Thyroid gland (tissue), 4 donors: ENCODE data around the gene STAT6. TPM values are rescaled to one million over a fixed set of nuclear protein-coding genes. Genes with fewer than 3 reads are reported as not detected.

Experiments
- DNase-seq, 2 donors: peaks; one replicate each; pipeline ENCODE4 v3.0.0-alpha.2; 2019
- H3K27ac ChIP-seq, 3 donors: fragments of 200-600 bp; sonication (generic); 1 replicate in 2 of 3; 2 replicates in 1 of 3; pipeline ENCODE4 v1.5.1; 2016 to 2019; ENCODE audit warnings: mild to moderate bottlenecking in 1 of 3, moderate library complexity in 1 of 3
- H3K27me3 ChIP-seq: fragments of 200-600 bp; sonication (generic); one replicate; pipeline ENCODE4 v1.5.1; 2019
- H3K36me3 ChIP-seq, 2 donors: fragments of 200-600 bp; sonication (generic); one replicate each; pipeline ENCODE4 v1.5.1; 2016 to 2019
- H3K4me1 ChIP-seq, 2 donors: fragments of 200-600 bp; sonication (generic); one replicate each; pipeline ENCODE4 v1.5.1; 2017 to 2019
- H3K4me3 ChIP-seq, 3 donors: fragments of 200-600 bp; sonication (generic); replicated peaks in 1 of 3; 1 replicate in 2 of 3; 2 replicates in 1 of 3; pipeline ENCODE4 v1.5.1; 2016; ENCODE audit warnings: mild to moderate bottlenecking in 1 of 3
- H3K9me3 ChIP-seq: fragments of 200-600 bp; sonication (generic); one replicate; pipeline ENCODE4 v1.5.1; 2017
- POLR2A ChIP-seq, 2 donors: fragments of 450-650 bp; IDR thresholded peaks; one replicate each; pipeline ENCODE4 v1.6.1; 2017; ENCODE audit warnings: antibody characterized with exemption in 2 of 2, mild to moderate bottlenecking in 2 of 2, moderate library complexity in 1 of 2
- WGBS, 2 donors: methylation state at CpG; one replicate each; pipeline ENCODE4 v1.1.5; 2017; 5-methylcytosine and 5-hydroxymethylcytosine counted together
- intact Hi-C: fragments of 100-400 bp; cut with DNase I; formaldehyde crosslinking; loops from one replicate; pipeline ENCODE4 v1.15.1; 2023
- total RNA-seq, 4 donors: library from RNA; depleted of rRNA; stranded (reverse); fragments of >200 nt; gene quantifications; one replicate each; pipeline ENCODE4 v1.2.3, GENCODE V29; 2016
- TF ChIP-seq, protein P1 (sequence below), 6 experiments: fragments of 200-600 bp in 3 of 6; fragments of 450-650 bp in 3 of 6; sonication (generic) in 3 of 6; IDR thresholded peaks; one replicate each; pipeline ENCODE4 v1.5.1; 2016 to 2019; ENCODE audit warnings: antibody characterized with exemption in 6 of 6, mild to moderate bottlenecking in 2 of 6, inconsistent platforms in 1 of 6, moderate library complexity in 1 of 6

Gene STAT6
- total RNA-seq, 4 donors from 2014 or later, result 79.0 to 144 (median 89.8) TPM

DNA sequence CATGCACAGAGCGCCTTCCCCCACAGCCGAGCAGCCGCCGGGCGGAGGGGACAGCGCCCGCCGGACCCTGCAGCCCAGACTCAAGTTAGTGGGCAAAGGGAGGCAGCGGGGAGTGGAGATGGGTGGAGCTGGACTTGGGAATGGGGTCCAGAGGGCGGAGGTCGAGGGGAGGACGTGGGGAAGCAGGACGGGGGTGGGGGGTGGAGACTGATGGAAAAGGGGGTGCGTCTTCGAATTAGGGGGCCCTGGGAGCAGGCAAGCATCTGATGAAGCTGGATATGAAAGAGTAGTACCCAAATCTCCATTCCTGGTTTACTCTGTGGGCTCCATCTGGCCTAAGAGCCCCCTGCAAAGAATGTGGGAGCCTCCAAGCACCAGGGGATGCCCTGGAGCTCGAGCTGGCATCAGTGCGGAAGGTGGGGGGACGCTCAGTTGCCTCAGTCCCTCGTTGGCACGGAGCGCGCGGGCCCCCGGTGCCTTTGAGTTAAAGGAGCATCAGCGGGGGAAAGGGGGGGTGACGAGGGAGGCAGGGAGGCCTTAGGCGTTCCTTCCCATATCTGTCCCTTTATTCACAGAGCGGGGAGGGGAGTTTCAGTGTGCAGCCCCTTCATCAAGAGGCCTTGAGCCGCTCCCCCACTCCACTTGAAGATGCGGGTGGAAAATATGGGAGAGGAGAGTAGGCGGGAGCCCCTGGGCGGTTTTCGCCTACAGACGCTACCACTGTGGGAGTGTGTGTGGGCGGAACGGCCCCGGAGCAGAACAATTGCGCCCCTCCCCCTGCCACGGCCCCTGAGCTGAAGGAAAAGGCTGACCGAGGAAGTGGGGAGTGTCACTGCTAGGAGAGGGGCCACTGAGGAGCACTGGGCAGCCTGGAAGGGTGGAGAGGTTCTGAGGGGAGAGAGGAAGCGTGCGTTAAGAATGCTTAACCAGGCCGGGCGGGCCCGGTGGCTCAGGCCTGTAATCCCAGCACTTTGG is 21.6 kb downstream of the STAT6 start:
- 1 to 3% methylated on average over 39 to 44 of the region's 45 CpGs for WGBS, 2 donors
- intact Hi-C loops, result no loop called here
- Histone ChIP-seq H3K4me1 (peaks cover 28 to 55% of the 10 kb centered on the region in 2 donors), H3K9me3 (no peaks in the 10 kb centered on the region), H3K27me3 (no peaks in the 10 kb centered on the region), H3K36me3 (peaks cover 14% of the 10 kb centered on the region in 2 donors), H3K4me3 (peak overlapping the region; percentile 72 to 84 (median 80)), H3K27ac (peak overlapping the region; percentile 82 to 93 (median 85))
- TF ChIP-seq, protein P1, sequence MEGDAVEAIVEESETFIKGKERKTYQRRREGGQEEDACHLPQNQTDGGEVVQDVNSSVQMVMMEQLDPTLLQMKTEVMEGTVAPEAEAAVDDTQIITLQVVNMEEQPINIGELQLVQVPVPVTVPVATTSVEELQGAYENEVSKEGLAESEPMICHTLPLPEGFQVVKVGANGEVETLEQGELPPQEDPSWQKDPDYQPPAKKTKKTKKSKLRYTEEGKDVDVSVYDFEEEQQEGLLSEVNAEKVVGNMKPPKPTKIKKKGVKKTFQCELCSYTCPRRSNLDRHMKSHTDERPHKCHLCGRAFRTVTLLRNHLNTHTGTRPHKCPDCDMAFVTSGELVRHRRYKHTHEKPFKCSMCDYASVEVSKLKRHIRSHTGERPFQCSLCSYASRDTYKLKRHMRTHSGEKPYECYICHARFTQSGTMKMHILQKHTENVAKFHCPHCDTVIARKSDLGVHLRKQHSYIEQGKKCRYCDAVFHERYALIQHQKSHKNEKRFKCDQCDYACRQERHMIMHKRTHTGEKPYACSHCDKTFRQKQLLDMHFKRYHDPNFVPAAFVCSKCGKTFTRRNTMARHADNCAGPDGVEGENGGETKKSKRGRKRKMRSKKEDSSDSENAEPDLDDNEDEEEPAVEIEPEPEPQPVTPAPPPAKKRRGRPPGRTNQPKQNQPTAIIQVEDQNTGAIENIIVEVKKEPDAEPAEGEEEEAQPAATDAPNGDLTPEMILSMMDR (IDR thresholded peaks at IDR 0.05), result no peak
- peak in 1 of 2 donors; percentile 64 for TF ChIP-seq POLR2A (IDR thresholded peaks at IDR 0.05)
- DNase-seq, result peak; percentile 86 to 92

DNA sequence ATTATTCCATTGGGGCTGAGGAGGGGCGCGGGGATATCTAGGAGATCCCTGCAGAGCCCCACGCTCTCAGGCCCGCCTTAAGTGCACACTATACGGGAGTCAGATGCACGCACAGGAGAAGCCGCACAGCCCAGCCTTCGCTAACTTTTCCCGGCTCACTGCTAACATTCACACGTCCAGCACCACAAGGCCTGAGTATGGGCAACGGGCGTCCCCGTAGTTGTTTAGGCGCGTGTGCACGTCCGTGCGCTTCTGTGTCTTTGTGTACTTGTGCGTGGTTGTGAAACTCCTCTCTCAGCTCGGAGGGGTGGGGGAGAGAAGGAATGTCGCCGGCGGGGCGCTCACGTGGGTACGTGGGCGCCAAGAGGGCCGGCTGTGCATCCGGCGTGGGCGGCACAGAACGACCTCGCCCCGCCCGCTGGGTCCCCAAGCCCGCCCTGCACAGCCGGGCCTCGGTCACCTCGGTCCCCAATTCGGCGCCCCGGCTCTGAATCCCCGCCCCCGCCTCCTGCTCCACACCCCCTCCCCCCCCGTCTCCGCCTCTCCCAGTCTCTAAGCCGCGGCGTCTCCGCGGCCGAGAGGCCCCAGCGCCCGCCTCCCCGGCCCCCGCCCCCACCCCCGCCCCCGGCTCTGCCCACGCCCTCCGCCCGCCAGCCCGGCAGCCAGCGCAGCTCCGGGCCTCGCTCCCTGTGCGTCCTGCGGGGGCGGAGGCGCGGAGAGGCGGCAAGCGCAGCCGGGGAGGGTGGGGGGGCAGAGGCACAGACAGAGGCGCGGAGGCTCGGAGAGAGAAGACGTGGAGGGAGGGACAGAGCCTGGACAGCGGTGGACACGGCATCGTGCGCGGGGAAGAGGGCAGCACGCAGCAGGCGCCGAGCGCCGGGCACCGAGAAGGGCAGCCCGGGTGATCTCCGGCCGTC is 22.6 kb downstream of the STAT6 start, which contains the start of gene NAB2:
Gene NAB2 (plus strand): TSS at position 761 of the 917 bp plus-strand sequence. CDS start 158 bp downstream, outside the sequence.
- peaks cover 28 to 46% of the 10 kb centered on the region in 2 donors for H3K4me1 ChIP-seq
- peak; percentile 84 to 88 for TF ChIP-seq POLR2A (IDR thresholded peaks at IDR 0.05)
- TF ChIP-seq, protein P1 (IDR thresholded peaks at IDR 0.05), result no peak
- H3K4me3 ChIP-seq, result peak within 1 kb of the TSS; percentile 72 to 84 (median 80)
- no peaks in the 10 kb centered on the region for H3K27me3 ChIP-seq
- intact Hi-C loops, result no loop called here
- DNase-seq, result peak; percentile 98
- H3K27ac ChIP-seq, result peak within 1 kb of the TSS; percentile 98 to 100 (median 99)
- peaks cover 13 to 14% of the 10 kb centered on the region in 2 donors for H3K36me3 ChIP-seq
- WGBS, 2 donors, result 0 to 1% methylated on average over 26 to 30 of the region's 91 CpGs
- no peaks in the 10 kb centered on the region for H3K9me3 ChIP-seq

DNA sequence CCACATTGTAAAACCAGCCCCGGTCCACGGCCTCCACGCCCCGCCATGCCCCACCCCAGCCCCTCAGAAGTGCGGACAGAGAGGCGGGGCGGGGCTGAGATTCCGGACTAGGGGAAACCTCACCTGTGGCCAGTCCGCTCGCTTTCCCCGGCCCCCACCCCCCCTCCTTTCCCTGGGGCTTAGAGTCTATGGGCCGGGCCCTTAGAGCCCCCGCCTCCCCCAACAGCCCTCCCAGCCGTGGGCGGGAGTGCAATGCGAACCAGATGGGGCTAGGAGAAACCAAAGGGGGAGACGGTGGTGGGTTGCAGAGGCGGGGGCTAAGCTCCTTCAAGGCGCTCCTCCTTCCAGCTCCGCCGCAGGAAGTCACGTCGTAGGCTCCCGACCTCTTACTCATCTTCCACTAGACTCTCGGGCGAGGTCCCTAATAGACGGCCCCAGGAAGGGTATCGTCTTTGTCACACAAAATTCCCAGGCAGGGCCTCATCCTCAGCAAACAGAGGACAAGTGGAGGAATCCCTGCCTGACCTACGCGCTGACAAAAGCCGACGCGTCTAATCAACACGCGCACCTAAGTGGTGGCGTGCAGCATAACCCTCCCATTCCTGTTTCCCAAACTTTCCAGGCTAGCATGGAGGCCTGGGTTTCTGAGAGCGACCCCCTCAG is 23.3 kb downstream of the STAT6 start:
- peak; percentile 96 to 99 for DNase-seq
- Histone ChIP-seq H3K27me3 (no peaks in the 10 kb centered on the region), H3K4me3 (peak overlapping the region in 2 of 3 donors; percentile 80 to 85), H3K4me1 (peaks cover 28 to 38% of the 10 kb centered on the region in 2 donors), H3K27ac (peak overlapping the region; percentile 98 to 100 (median 99)), H3K36me3 (peaks cover 9 to 14% of the 10 kb centered on the region in 2 donors), H3K9me3 (no peaks in the 10 kb centered on the region)
- 0 to 3% methylated on average over 6 to 36 of the region's 37 CpGs for WGBS, 2 donors
- TF ChIP-seq, protein P1 (IDR thresholded peaks at IDR 0.05), result peak in 1 of 6 experiments; percentile 3
- peak in 1 of 2 donors; percentile 63 for TF ChIP-seq POLR2A (IDR thresholded peaks at IDR 0.05)
- intact Hi-C loops, result no loop called here

DNA sequence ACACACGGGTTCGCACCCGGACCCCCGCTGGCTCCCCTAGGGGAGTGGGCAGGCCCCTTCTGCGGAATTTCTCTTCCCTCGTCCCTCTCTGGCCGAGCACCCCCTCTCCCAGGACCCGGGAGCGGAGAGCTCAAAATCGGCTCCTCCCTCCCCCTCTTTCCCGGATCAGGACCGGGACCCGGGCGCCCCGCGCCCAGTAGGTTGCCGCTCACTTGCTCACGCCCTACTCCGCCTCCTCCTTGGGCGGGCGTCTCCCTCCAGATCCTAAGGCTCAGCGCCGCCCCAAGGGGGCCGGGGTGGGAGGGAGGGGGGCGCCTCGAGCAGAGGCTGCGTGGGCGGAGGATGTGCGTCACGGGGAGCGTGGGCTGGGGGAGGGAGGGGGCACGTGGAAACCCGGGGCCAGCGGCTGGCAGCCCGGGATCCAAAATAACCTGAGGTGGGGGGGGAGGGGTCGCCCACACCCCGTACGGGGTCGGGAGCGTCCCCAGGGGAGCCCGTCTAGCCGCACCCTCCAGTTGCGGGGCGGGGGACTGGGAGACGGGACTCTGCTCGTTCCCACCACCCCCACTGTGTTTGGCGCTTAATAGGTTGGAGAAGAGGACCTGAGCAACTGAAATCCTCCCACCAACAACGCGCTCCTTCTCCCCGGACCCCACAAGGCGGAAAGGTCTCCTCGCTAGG is 24.0 kb downstream of the STAT6 start:
- TF ChIP-seq, protein P1 (IDR thresholded peaks at IDR 0.05), result no peak
- peak in 1 of 2 donors; percentile 73 for TF ChIP-seq POLR2A (IDR thresholded peaks at IDR 0.05)
- DNase-seq, result peak; percentile 94 to 95
- intact Hi-C loops, result no loop called here
- Histone ChIP-seq H3K4me1 (peaks cover 28 to 32% of the 10 kb centered on the region in 2 donors), H3K4me3 (peak overlapping the region; percentile 22 to 85 (median 80)), H3K27ac (peak overlapping the region; percentile 98 to 100 (median 99)), H3K36me3 (peaks cover 2 to 10% of the 10 kb centered on the region in 2 donors), H3K27me3 (no peaks in the 10 kb centered on the region), H3K9me3 (no peaks in the 10 kb centered on the region)
- WGBS, 2 donors, result 1% methylated on average over 22 to 29 of the region's 52 CpGs
